HG03521 (cell line): ENCODE results near the gene SMARCA4.

ENCODE experiments used
- ATAC-seq: cut with Tn5 transposase; IDR thresholded peaks from one replicate; pipeline ENCODE4 v1.9.1; 2021; ENCODE audit warnings: mild to moderate bottlenecking, moderate library complexity; ENCODE audit not compliant: unreplicated experiment

The SMARCA4 gene

DNA sequence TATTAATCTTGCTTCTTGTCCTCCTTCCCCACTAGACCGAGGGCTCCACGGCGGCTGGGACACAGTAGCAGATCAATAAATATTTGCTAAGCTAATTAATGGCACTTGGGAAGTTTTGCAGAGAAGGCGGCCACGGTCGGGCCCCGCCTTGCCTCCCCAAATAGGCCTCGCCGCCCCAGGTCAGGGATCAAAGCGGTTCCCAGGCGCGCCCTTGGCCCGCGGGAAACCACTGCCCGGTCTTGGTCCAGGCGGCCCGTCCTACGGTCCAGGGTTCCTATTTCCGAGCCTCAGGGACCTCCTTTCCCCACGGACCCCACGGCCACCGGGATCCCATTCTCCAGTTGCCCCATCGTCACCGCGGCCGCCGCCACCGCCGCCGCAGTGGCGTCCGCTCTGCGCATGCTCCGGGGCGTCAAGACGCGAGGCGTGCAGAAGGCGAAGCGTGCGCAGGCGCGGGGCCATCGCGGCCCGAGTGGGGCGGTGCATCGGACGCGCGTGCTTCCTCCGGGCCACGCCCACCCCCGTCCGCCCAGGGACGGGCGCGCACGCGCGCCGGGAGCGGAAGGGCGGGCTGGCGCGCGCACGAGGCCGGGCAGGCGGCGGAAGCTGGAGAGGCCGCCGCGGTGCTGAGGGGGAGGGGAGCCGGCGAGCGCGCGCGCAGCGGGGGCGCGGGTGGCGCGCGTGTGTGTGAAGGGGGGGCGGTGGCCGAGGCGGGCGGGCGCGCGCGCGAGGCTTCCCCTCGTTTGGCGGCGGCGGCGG, at the start of gene SMARCA4:
Gene SMARCA4 (plus strand): TSS at position 717 of the 759 bp plus-strand sequence. CDS start 23,122 bp downstream, outside the sequence.
- peak; percentile 83 for ATAC-seq

DNA sequence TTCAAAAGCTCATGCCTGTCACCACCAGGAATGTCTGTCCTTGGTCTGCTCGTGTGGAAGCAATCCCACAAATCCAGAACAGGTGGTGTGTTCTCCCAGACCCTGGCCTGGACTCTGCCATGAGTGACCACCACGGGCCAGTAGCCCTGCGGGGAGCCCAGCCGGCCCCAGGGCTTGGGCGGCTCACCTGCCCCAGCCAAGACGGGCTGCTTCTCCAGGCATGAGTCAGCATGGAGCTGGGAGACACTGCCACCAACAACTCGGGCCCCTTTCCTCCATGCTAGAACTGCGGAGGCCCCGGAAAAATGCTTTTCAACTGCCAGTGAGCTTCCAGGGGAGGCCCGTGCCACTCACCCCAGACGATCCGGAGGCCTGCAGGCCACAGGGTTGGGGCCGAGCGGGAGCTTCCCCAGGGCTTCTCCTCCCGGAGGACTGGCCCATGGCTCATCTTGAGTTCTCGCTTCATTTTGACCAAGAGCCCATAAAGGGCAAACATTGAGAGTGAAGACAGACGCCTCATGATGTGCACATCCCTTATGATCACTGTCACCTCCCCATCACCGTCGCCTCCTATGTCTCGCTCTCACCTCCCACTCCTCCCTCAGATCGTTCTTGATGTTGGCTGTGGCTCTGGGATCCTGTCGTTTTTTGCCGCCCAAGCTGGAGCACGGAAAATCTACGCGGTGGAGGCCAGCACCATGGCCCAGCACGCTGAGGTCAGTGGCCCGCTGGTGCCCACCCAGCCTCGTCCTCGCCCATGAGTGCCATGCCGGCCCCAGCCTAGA, 49.1 kb upstream of the SMARCA4 start:
- ATAC-seq: no peak

DNA sequence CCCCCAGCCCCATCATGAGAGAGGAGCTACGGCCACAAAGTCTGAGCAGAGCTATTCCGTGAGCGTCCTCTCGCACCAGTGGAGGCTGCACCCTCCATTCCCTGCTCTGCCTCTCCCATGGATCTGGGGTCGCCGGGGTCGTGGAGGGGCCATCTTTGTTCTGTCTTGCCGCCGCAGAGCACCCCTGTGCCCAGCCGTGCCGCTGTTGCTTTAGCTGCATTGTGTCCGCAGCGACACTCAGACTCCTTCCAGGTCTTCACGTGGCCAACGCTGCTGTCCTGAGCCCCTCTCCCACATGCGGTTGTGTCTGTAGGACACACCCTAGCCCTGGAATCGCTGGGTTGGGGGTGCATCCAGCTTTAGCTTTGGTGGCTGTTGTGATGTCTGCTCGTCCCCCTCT, 48.2 kb upstream of the SMARCA4 start:
- no peak for ATAC-seq

DNA sequence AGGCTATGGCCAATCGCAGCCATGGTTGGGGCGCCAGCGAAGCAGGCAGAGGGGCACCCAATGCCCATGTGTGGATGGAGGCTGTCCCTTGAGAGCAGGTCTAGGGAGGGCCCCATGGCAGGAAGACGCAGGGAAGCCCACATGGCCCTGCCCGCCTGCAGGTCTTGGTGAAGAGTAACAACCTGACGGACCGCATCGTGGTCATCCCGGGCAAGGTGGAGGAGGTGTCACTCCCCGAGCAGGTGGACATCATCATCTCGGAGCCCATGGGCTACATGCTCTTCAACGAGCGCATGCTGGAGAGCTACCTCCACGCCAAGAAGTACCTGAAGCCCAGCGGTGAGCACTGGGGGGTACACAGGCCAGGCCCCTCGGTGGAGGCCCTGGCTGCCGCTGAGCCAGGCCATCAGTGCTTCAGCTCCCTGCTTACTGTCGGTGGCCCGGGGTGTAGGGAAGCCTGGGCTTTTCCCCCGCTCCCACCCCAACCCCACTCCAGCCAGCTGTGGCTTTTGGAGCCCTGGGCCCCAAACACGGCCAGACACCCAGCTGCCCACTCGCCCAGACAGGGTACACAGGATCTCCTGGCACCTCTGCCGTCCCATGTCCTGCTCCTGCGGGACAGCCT, 47.0 kb upstream of the SMARCA4 start:
- ATAC-seq: no peak

DNA sequence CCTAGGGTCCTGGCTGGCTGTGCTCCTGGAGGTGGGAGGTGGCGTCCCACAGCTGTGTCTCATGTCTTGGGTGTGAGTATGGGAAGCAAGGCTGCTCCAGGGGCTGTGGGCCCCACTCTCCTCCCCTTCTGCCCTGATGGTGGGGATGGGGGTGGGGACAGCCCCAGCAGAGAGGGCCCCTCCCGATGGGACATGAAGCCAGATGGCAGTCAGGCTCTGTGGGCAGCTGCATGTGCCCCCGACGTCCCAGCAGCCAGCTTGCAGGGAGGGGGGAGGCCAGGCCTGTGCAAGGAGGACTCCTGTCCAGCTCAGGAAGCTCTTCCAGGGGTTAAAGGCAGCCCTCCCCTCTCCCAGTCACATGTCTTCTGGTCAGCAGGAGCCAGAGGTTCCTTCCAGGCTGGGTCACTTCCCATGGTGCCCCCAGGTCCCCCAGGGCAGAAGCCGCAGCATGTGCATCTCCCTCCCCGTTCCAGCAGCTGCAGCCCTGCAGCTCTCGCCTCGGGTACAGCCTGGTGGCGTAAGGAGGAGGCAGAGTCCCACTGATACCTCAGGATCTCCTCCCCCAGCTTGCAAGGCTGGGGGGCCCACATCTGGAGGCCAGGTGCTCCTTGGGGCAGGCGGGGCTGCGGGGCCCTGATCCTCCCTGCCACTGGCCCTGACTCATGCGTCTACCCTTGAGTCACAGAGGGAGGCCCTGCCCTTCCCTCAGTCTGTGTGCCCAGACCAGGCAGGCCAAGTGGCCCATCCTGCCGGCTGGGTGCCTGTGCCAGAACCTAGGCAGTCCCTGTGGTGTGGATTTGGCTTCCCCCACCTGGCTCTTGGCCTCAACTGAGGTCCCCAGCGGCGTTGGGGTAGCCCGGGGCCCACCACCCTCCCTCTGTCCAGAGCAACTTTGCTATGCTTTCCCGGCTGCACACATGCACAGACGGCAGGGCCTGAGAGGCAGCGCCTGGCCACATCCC, 45.4 kb upstream of the SMARCA4 start:
- no peak for ATAC-seq

DNA sequence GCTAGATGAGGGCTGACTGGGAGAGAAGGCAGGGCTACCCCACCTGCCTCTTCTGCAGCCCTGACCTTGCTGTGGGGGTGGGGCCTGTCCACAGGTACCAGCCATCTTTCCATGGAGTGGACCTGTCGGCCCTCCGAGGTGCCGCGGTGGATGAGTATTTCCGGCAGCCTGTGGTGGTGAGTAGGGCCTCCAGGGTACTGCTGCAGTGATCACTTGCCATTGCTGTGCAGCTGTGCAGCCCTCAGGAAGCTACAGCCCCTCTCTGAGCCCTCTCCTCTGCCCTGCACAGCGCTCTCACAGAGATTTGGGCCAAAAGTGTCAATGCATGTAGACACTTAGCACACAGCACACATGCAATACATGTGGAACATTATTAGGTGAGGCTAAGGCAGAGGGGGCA, 44.2 kb upstream of the SMARCA4 start:
- no peak for ATAC-seq

DNA sequence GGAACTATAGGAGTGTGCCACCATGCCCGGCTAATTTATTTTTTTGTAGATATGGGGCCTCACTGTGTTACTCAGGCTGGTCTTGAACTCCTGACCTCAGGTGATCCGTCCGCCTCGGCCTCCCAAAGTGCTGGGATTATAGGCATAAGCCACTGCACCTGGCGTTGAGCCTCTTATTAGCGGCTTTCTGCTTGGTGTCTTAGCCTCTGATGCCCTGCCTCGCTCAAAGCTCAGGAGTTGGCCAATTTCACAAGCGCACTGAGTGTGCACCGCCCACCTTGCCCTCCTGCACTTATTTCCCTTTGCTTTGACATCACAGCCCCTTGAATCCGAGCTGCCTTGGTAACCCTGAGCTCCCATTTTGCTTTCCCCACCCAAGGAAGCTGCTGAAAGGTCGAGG, 42.5 kb upstream of the SMARCA4 start:
- ATAC-seq: no peak

DNA sequence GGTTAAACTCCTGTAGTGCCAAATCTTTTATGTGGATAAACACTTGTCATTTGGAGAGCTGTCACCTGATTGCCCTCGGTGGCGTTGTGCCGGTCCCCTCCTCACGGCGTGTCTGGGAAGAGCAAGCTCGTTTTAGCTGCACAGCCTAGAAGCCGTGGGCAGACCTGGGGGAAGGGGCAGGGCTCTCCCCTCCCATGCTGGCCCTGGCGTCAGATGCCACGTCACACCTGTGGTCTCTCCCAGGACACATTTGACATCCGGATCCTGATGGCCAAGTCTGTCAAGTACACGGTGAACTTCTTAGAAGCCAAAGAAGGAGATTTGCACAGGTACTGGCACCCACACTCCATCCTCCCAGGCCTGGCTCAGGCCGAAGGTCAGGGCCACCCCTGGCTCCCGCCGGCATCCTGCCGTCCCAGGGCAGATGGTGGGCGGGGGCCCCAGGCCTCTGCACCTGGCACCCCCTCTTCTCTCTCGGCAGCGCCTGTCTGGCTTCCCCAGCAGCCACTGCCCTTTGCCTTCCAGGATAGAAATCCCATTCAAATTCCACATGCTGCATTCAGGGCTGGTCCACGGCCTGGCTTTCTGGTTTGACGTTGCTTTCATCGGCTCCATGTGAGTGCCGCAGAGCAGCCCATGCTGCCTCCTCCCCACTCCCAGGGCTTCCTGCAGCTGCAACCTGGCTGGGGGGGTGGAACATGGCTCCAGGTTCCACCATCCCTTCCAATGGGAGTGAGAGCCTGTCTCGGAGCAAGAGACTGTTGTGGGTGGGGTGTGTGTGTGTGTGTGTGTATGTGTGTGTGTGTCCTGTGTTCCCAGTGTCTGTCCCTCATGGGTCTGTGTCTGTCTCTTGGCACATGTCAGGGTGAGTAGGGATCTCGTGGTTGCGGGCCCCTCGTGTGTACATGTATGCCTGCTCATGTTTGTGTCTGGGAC, 41.2 kb upstream of the SMARCA4 start:
- ATAC-seq: no peak

DNA sequence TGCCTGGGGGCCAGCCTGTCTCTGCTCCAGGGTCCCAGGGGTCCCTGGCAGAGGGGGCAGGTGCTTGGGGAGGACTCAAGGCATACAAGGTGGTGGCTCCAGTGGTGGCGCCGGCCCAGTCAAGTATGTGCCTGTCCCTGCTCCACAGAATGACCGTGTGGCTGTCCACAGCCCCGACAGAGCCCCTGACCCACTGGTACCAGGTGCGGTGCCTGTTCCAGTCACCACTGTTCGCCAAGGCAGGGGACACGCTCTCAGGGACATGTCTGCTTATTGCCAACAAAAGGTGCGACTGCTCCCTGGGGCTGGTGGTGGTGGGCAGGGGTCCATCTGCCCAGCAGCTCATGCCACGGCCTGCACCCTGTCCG, 40.6 kb upstream of the SMARCA4 start:
- ATAC-seq: no peak

DNA sequence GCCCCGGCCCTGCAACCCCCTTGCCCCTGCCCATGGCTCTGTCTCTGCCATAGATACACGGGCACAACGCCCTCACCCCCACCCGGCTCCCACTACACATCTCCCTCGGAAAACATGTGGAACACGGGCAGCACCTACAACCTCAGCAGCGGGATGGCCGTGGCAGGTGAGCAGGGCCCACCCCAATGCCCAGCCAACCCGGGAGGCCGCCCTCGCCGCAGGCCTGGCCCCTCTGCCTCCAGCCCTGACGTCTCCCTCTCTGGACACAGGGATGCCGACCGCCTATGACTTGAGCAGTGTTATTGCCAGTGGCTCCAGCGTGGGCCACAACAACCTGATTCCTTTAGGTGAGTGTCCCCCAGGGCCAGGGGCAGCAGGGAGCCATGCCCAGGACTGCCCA, 40.0 kb upstream of the SMARCA4 start:
- ATAC-seq: no peak

DNA sequence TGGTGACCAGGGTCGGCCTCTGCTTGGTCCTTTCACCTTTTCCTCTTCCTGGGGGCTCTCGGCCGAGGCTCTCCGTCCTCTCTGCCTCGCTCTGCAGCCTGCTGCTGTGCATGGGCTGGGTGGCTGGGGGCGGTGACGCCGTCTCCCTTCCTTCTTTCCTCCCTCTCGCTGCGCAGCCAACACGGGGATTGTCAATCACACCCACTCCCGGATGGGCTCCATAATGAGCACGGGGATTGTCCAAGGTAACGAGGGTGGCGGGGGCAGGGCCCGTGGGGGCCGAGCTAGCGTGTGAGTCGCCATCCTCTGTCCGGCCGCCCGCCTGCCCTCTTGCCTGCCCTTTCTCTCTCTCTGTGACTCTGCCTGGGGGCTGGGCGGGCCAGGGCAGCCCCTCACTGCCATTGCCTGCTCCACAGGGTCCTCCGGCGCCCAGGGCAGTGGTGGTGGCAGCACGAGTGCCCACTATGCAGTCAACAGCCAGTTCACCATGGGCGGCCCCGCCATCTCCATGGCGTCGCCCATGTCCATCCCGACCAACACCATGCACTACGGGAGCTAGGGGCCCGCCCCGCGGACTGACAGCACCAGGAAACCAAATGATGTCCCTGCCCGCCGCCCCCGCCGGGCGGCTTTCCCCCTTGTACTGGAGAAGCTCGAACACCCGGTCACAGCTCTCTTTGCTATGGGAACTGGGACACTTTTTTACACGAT, 39.5 kb upstream of the SMARCA4 start:
- no peak for ATAC-seq

DNA sequence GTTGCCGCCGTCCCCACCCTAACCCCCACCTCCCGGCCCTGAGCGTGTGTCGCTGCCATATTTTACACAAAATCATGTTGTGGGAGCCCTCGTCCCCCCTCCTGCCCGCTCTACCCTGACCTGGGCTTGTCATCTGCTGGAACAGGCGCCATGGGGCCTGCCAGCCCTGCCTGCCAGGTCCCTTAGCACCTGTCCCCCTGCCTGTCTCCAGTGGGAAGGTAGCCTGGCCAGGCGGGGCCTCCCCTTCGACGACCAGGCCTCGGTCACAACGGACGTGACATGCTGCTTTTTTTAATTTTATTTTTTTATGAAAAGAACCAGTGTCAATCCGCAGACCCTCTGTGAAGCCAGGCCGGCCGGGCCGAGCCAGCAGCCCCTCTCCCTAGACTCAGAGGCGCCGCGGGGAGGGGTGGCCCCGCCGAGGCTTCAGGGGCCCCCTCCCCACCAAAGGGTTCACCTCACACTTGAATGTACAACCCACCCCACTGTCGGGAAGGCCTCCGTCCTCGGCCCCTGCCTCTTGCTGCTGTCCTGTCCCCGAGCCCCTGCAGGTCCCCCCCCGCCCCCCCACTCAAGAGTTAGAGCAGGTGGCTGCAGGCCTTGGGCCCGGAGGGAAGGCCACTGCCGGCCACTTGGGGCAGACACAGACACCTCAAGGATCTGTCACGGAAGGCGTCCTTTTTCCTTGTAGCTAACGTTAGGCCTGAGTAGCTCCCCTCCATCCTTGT, 38.8 kb upstream of the SMARCA4 start:
- ATAC-seq: no peak

DNA sequence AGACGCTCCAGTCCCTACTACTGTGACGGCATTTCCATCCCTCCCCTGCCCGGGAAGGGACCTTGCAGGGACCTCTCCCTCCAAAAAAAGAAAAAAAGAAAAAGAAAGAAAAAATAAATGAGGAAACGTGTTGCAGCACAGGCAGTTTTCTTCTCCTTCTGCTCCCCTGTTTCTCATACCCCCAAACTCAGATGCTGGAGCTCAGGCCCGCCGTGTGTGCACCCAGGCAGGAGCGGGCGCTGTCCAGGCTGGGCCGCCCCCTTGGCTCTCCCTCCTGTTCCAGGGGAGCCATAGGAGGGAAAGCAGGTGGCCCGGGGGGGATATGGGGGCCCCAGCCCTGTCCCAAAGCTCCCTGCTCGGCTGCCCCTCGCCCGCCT, 38.2 kb upstream of the SMARCA4 start:
- ATAC-seq: no peak

DNA sequence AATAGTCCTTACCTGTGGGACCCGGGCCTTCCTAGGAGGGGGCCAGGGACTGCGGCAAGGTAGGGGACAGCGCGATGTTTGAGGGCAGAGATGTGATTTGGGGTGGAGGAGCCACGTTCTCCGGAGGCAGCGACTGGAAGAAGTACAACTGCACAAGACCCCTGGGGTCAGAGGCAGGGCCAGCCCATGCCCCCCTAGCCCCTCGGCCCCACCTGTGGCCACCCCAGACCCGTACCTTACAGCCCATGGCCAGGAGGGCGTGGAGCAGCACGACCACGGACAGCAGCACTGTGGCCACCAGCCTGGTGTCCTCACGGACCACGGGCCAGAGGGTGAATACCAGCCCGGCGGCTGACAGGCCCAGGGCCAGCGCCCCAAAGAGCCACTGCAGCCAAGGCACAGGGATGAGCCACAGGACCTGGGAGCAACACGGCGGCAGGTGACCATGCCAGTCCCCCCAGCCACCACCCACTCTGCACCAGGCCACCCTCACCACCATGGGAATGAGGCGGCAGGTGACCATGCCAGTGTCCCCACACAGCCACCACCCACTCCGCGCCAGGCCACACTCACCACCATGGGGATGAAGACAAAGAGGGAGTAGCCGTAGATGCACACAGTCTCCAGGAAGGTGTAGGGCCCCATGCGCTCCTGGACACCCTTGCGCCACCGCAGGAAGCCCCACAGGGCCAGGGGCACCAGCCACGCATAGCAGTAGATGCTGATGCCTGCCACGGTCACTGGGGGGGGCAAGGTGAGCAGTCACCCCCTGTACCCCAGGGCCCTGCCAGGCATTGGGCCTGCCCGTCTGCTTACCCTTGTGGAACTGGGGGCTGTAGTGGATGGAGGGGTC, 37.3 kb upstream of the SMARCA4 start:
- ATAC-seq: no peak

DNA sequence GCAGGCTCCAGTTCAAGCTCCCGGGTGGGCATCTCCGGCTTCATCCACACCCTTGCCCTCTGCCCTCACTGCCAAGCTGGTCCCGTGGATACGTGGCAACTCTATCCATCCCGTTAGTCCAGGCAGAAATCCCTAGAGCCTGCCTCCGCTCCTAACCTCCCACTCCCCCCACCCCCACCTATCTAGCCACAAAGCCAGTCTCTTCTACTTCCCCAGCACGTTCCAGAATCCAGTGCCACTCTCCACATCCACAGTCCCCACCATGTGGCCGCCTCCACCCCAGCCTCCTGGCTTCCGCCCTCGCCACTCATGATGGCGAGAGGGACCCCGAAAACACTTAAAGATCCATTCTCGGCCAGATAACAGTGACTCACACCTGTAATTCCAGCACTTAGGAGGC, 36.2 kb upstream of the SMARCA4 start:
- no peak for ATAC-seq

DNA sequence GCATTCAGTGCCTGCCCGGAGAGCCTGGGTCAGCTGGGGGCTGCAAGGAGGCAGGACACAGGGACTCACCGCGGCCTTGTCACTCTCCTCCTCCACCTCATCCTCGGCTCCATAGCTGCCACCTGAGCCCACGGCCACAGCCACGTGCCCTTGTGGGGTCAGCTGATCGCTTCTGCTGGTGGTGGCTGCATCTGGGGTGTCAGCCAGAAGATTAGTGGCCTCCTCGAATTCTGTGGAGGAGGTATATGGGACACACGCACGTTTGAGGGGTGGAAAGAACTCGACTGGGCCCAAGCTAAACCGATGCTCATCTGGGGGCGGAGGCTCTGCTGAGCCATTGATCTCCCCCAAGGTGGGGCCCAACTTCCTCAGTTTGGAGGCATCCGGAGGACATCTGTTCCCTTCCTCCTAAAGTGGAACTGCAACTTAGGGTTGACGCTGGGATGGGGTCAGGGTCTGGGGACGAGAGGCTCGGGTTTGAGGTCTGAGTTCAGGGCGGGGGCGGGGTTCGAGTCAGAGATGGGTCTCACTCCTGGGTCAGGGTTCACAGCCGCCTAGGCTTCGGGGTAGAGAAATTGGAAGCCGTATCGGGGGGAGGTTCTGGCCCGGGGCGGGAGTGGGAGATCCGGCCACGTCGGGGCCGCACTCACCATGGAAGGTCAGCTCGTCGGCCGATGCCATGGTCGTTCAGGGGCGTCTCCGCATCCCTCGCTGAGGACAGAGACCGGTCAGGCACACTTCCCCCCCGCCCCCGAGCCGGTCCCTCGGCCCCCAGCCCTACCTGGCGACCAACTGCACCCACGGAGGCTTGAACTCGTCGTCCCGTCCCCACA, 32.9 kb upstream of the SMARCA4 start:
- ATAC-seq: no peak
